ENCODE results near the gene CECR2.

Gene CECR2

DNA sequence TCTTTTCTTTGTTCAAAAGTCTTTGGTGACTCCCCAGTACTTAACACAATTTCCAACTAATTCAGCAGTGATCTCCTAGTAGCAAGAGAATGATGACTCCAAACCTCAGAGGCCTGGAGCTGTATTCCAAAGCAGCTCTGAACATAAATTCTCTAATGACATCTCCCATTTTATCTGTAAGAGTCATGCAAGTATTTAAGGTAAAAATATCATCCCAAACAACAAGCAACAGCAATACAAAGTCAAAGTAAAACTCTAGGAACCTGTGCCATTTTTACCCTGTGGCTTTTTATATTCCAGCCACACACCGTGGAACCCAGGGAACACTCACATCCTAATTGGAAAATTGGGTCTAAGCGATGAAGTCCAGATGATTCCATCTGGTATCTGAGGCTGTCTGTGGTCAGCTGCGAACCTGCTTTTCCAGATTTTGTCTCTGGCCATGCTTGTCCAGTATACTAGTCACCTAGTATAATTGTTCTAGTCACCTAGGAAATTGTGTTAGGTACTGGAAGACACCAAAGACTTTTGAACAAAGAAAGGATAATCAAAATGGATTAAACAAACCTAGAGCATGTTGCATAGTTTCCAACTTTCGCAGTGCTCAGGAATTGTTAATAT is 101.7 kb downstream of the CECR2 start:
- DNase-seq (ENCODE audit: insufficient read length, low spot score) (no peak), FAIRE-seq (no peak)
- no peak for TF ChIP-seq TAF1 (IDR thresholded peaks at IDR 0.05; ENCODE audit: low read depth, low read length)
- TF ChIP-seq PAX5 (IDR thresholded peaks at IDR 0.05; ENCODE audit: insufficient read depth, low read length, severe bottlenecking) = no peak
- TF ChIP-seq POLR2A (IDR thresholded peaks at IDR 0.05; ENCODE audit: low read depth, low read length) = no peak
- no peak for TF ChIP-seq SPI1 (IDR thresholded peaks at IDR 0.05; ENCODE audit: low read depth, low read length)
- TF ChIP-seq POU2F2 (IDR thresholded peaks at IDR 0.05; ENCODE audit: low read depth, low read length) = no peak
- no peak for TF ChIP-seq POLR2AphosphoS5 (IDR thresholded peaks at IDR 0.05; ENCODE audit: low read depth, low read length)

DNA sequence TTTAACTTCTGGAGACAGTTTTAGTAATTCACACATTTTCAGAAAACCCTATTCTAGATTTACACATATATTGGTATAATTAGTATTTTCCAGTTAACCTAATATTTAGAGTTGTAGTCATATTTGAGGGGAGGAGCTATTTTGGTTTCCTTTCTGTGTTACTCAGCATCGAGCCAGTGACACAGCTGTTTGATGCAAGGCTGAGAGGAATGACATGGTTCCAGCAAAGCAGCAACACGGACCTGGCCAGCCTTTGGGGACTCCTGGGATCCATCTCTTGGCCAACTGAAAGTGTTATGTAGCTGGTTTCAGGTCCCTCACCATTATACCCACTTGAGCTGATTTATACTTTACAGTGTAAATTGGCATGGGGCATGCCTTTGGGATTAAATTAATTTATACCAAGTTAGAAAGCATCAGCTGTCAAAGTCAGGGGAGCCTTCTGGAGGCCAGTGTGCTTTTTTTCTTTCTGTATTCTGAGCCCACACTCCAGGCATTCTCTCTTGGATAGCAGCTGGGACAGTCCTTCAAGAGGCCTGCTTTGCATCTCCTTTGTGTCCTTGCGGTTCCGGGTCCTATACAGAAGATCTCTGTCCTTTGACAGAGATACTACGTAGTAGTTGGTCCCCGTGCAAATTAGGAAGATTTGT is 102.8 kb downstream of the CECR2 start:
- TF ChIP-seq TAF1 (IDR thresholded peaks at IDR 0.05; ENCODE audit: low read depth, low read length) = no peak
- no peak for TF ChIP-seq POU2F2 (IDR thresholded peaks at IDR 0.05; ENCODE audit: low read depth, low read length)
- no peak for TF ChIP-seq POLR2A (IDR thresholded peaks at IDR 0.05; ENCODE audit: low read depth, low read length)
- TF ChIP-seq PAX5 (IDR thresholded peaks at IDR 0.05; ENCODE audit: insufficient read depth, low read length, severe bottlenecking) = no peak
- TF ChIP-seq POLR2AphosphoS5 (IDR thresholded peaks at IDR 0.05; ENCODE audit: low read depth, low read length) = no peak
- no peak for TF ChIP-seq SPI1 (IDR thresholded peaks at IDR 0.05; ENCODE audit: low read depth, low read length)
- DNase-seq (ENCODE audit: insufficient read length, low spot score) (no peak), FAIRE-seq (no peak)

DNA sequence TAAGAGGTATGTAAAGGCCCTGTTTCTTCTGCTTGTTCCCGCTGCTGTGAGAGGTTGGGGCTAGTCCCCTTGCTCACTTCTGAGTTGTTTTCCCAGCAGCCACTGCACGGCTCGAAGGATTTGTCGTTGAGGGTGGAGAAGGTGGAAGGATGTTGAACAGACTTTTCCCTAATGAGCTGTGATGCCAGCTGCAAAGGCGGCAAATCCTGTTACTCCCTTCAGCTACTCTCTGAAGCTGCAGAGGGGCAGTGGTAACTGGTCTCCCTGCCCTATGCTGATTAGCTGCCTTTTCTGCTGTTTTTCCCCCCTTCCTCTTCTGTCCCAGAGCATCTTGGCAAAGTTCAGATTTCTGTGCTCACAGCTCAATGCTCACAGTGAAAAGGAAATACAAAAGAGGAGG is 103.7 kb downstream of the CECR2 start:
- no peak for DNase-seq (ENCODE audit: insufficient read length, low spot score)
- FAIRE-seq = no peak
- TF ChIP-seq PAX5 (IDR thresholded peaks at IDR 0.05; ENCODE audit: insufficient read depth, low read length, severe bottlenecking) (no peak), POLR2A (IDR thresholded peaks at IDR 0.05; ENCODE audit: low read depth, low read length) (no peak)

- FAIRE-seq (no peak), DNase-seq (ENCODE audit: insufficient read length, low spot score) (no peak)
- TF ChIP-seq POLR2A (IDR thresholded peaks at IDR 0.05; ENCODE audit: low read depth, low read length) (no peak), SPI1 (IDR thresholded peaks at IDR 0.05; ENCODE audit: low read depth, low read length) (no peak), TAF1 (IDR thresholded peaks at IDR 0.05; ENCODE audit: low read depth, low read length) (no peak), POU2F2 (IDR thresholded peaks at IDR 0.05; ENCODE audit: low read depth, low read length) (no peak), PAX5 (IDR thresholded peaks at IDR 0.05; ENCODE audit: insufficient read depth, low read length, severe bottlenecking) (no peak)
These were observed 106.3 kb downstream of the CECR2 start for GRCh38 chr22:17475318-17476230.

GRCh38 chr22:17476838-17477237 is 107.6 kb downstream of the CECR2 start:
- DNase-seq (ENCODE audit: insufficient read length, low spot score) = no peak
- FAIRE-seq = no peak
- TF ChIP-seq POLR2A (IDR thresholded peaks at IDR 0.05; ENCODE audit: low read depth, low read length) = no peak
- no peak for TF ChIP-seq SPI1 (IDR thresholded peaks at IDR 0.05; ENCODE audit: low read depth, low read length)
- TF ChIP-seq POU2F2 (IDR thresholded peaks at IDR 0.05; ENCODE audit: low read depth, low read length) = no peak
- TF ChIP-seq TAF1 (IDR thresholded peaks at IDR 0.05; ENCODE audit: low read depth, low read length) = no peak
- no peak for TF ChIP-seq PAX5 (IDR thresholded peaks at IDR 0.05; ENCODE audit: insufficient read depth, low read length, severe bottlenecking)
- no peak for TF ChIP-seq POLR2AphosphoS5 (IDR thresholded peaks at IDR 0.05; ENCODE audit: low read depth, low read length)

- TF ChIP-seq POU2F2 (IDR thresholded peaks at IDR 0.05; ENCODE audit: low read depth, low read length) = no peak
- TF ChIP-seq POLR2A (IDR thresholded peaks at IDR 0.05; ENCODE audit: low read depth, low read length) = no peak
- TF ChIP-seq POLR2AphosphoS5 (IDR thresholded peaks at IDR 0.05; ENCODE audit: low read depth, low read length) = no peak
- TF ChIP-seq SPI1 (IDR thresholded peaks at IDR 0.05; ENCODE audit: low read depth, low read length) = no peak
- no peak for TF ChIP-seq TAF1 (IDR thresholded peaks at IDR 0.05; ENCODE audit: low read depth, low read length)
- TF ChIP-seq PAX5 (IDR thresholded peaks at IDR 0.05; ENCODE audit: insufficient read depth, low read length, severe bottlenecking) = no peak
- no peak for DNase-seq (ENCODE audit: insufficient read length, low spot score)
- no peak for FAIRE-seq
These were observed 108.2 kb downstream of the CECR2 start for GRCh38 chr22:17477391-17477833.

DNA sequence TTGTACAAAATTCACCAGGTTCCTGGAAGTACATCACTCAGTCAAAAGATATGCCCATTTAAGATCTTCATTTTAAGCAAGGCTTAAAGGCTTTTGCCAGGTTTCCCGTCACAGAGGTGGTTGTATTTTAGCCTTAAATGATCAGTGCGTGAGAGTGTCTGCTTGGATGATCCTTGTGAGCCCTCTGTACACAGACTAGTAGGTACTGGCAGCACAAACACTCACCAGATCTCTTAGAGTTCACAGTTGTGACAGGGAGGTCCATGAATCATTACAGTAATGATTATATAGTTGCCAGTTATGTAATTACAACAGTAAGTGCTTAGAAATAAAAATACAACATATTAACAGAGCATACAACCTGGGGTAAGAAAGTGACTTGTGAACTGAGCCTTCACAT is 109.9 kb downstream of the CECR2 start:
- DNase-seq (ENCODE audit: insufficient read length, low spot score) (no peak), FAIRE-seq (no peak)
- no peak for TF ChIP-seq POLR2A (IDR thresholded peaks at IDR 0.05; ENCODE audit: low read depth, low read length)
- TF ChIP-seq POU2F2 (IDR thresholded peaks at IDR 0.05; ENCODE audit: low read depth, low read length) = no peak
- no peak for TF ChIP-seq SPI1 (IDR thresholded peaks at IDR 0.05; ENCODE audit: low read depth, low read length)
- no peak for TF ChIP-seq POLR2AphosphoS5 (IDR thresholded peaks at IDR 0.05; ENCODE audit: low read depth, low read length)
- TF ChIP-seq TAF1 (IDR thresholded peaks at IDR 0.05; ENCODE audit: low read depth, low read length) = no peak
- TF ChIP-seq PAX5 (IDR thresholded peaks at IDR 0.05; ENCODE audit: insufficient read depth, low read length, severe bottlenecking) = no peak

GRCh38 chr22:17481424-17481823 is 112.2 kb downstream of the CECR2 start:
- TF ChIP-seq SPI1 (IDR thresholded peaks at IDR 0.05; ENCODE audit: low read depth, low read length) (no peak), POLR2AphosphoS5 (IDR thresholded peaks at IDR 0.05; ENCODE audit: low read depth, low read length) (no peak), POLR2A (IDR thresholded peaks at IDR 0.05; ENCODE audit: low read depth, low read length) (no peak), TAF1 (IDR thresholded peaks at IDR 0.05; ENCODE audit: low read depth, low read length) (no peak), POU2F2 (IDR thresholded peaks at IDR 0.05; ENCODE audit: low read depth, low read length) (no peak), PAX5 (IDR thresholded peaks at IDR 0.05; ENCODE audit: insufficient read depth, low read length, severe bottlenecking) (no peak)
- DNase-seq (ENCODE audit: insufficient read length, low spot score) (no peak), FAIRE-seq (no peak)

- no peak for DNase-seq (ENCODE audit: insufficient read length, low spot score)
- TF ChIP-seq POU2F2 (IDR thresholded peaks at IDR 0.05; ENCODE audit: low read depth, low read length) (no peak), PAX5 (IDR thresholded peaks at IDR 0.05; ENCODE audit: insufficient read depth, low read length, severe bottlenecking) (no peak), SPI1 (IDR thresholded peaks at IDR 0.05; ENCODE audit: low read depth, low read length) (no peak), POLR2A (IDR thresholded peaks at IDR 0.05; ENCODE audit: low read depth, low read length) (no peak), TAF1 (IDR thresholded peaks at IDR 0.05; ENCODE audit: low read depth, low read length) (no peak), POLR2AphosphoS5 (IDR thresholded peaks at IDR 0.05; ENCODE audit: low read depth, low read length) (no peak)
- peak; percentile 67 for FAIRE-seq
These were observed 114.6 kb downstream of the CECR2 start for GRCh38 chr22:17483688-17484372.
